IMR-90 (cell line): Measurements from ENCODE around the gene PDE4B. TPM values are rescaled to one million over a fixed set of nuclear protein-coding genes. Genes with fewer than 3 reads are reported as not detected.

Experiments used
- ATAC-seq: fragments of 200-7000 bp; cut with Tn5 transposase; 2 replicates; pipeline ENCODE4 v1.9.1; 2020; ENCODE audit warnings: low read depth, mild to moderate bottlenecking, moderate library complexity
- BruUV-seq: library from RNA; stranded (reverse); fragments of 400-500 nt; replicated peaks from 2 replicates; lab custom pipeline; 2021; lab: Mats Ljungman, UMichigan
- CTCF ChIA-PET: fragments of 300-600 bp; formaldehyde crosslinking; extraction: SDS; loops from one replicate; lab custom pipeline; 2021; ENCODE audit warnings: antibody characterized with exemption; lab: Yijun Ruan, JAX
- POLR2A ChIA-PET: fragments of 300-600 bp; sonication (Branson Sonifier 250); formaldehyde crosslinking; loops from one replicate; lab custom pipeline; 2022; ENCODE audit warnings: antibody characterized with exemption; ENCODE audit not compliant: unreplicated experiment; lab: Charles Lee
- DNase-seq: peaks from one replicate; pipeline ENCODE4 v3.0.0; 2013
- H2AFZ ChIP-seq: replicated peaks from 2 replicates; pipeline ENCODE3; 2013; ENCODE audit warnings: low read length, mild to moderate bottlenecking; ENCODE audit not compliant: poor library complexity
- H2AK5ac ChIP-seq: 2 replicates; pipeline ENCODE4 v1.6.1; 2013; ENCODE audit warnings: low read depth, low read length, inconsistent platforms
- H2AK9ac ChIP-seq: replicated peaks from 2 replicates; pipeline ENCODE3; 2013; ENCODE audit warnings: mild to moderate bottlenecking, low read depth, low read length, moderate library complexity; ENCODE audit not compliant: poor library complexity
- H2BK120ac ChIP-seq: 2 replicates; pipeline ENCODE4 v1.6.1; 2013; ENCODE audit warnings: low read depth, low read length, inconsistent platforms
- H2BK15ac ChIP-seq: 3 replicates; pipeline ENCODE4 v1.6.1; 2013; ENCODE audit warnings: low read depth, low read length, inconsistent platforms
- H2BK20ac ChIP-seq: 2 replicates; pipeline ENCODE4 v1.6.1; 2013; ENCODE audit warnings: low read depth, mild to moderate bottlenecking, inconsistent platforms, low read length, moderate library complexity
- H2BK5ac ChIP-seq: 2 replicates; pipeline ENCODE4 v1.6.1; 2013; ENCODE audit warnings: mild to moderate bottlenecking, low read depth, low read length, inconsistent platforms; ENCODE audit not compliant: poor library complexity, severe bottlenecking
- H3K14ac ChIP-seq: replicated peaks from 2 replicates; pipeline ENCODE4 v1.6.1; 2013; ENCODE audit warnings: low read depth, low read length, inconsistent platforms
- H3K18ac ChIP-seq: 2 replicates; pipeline ENCODE4 v1.6.1; 2013; ENCODE audit warnings: low read depth, low read length, control low read depth
- H3K23ac ChIP-seq: 2 replicates; pipeline ENCODE4 v1.6.1; 2013; ENCODE audit warnings: low read depth, low read length, inconsistent platforms
- H3K27ac ChIP-seq: 2 replicates; pipeline ENCODE4 v1.5.1; 2013; ENCODE audit warnings: mild to moderate bottlenecking, control low read depth, low read length; ENCODE audit not compliant: insufficient read depth
- H3K27me3 ChIP-seq: 2 replicates; pipeline ENCODE4 v1.6.1; 2013; ENCODE audit warnings: low read length; ENCODE audit not compliant: control insufficient read depth, insufficient read depth
- H3K36me3 ChIP-seq: 2 replicates; pipeline ENCODE4 v1.6.1; 2013; ENCODE audit warnings: low read length, mixed read lengths; ENCODE audit not compliant: control insufficient read depth, insufficient read depth
- H3K4ac ChIP-seq: 2 replicates; pipeline ENCODE4 v1.6.1; 2013; ENCODE audit warnings: low read depth, low read length, inconsistent platforms
- H3K4me1 ChIP-seq: 2 replicates; pipeline ENCODE4 v1.6.1; 2013; ENCODE audit warnings: low read length, mixed read lengths; ENCODE audit not compliant: control insufficient read depth, insufficient read depth
- H3K4me2 ChIP-seq: 2 replicates; pipeline ENCODE4 v1.6.1; 2013; ENCODE audit warnings: low read depth, mild to moderate bottlenecking, control low read depth, low read length, moderate library complexity
- H3K4me3 ChIP-seq: 2 replicates; pipeline ENCODE4 v1.5.1; 2013; ENCODE audit warnings: low read depth, mild to moderate bottlenecking, control low read depth, low read length, moderate library complexity; ENCODE audit not compliant: insufficient read depth
- H3K56ac ChIP-seq: 2 replicates; pipeline ENCODE4 v1.6.1; 2013; ENCODE audit warnings: low read length, inconsistent platforms; ENCODE audit not compliant: insufficient read depth; ENCODE audit errors: extremely low read depth
- H3K79me1 ChIP-seq, 2 experiments: 2 replicates each; pipeline ENCODE4 v1.6.1; 2013; ENCODE audit warnings: low read length in 2 of 2, inconsistent platforms in 1 of 2, low read depth in 1 of 2
- H3K9ac ChIP-seq: 2 replicates; pipeline ENCODE4 v1.6.1; 2013; ENCODE audit warnings: low read depth, low read length, control low read depth
- H3K9me1 ChIP-seq: 2 replicates; pipeline ENCODE4 v1.6.1; 2013; ENCODE audit warnings: low read length, inconsistent platforms; ENCODE audit not compliant: insufficient read depth
- H3K9me3 ChIP-seq: 2 replicates; pipeline ENCODE4 v1.6.1; 2013; ENCODE audit warnings: low read length; ENCODE audit not compliant: control insufficient read depth, insufficient read depth
- H4K20me1 ChIP-seq: 2 replicates; pipeline ENCODE4 v1.6.1; 2013; ENCODE audit warnings: low read length, inconsistent platforms; ENCODE audit not compliant: insufficient read depth
- H4K5ac ChIP-seq: 2 replicates; pipeline ENCODE4 v1.6.1; 2013; ENCODE audit warnings: mild to moderate bottlenecking, low read depth, low read length, control low read depth
- H4K8ac ChIP-seq, 2 experiments: 2 replicates each; pipeline ENCODE4 v1.6.1; 2013; ENCODE audit warnings: low read depth in 2 of 2, low read length in 2 of 2, control low read depth in 1 of 2, inconsistent platforms in 1 of 2
- H4K91ac ChIP-seq: 2 replicates; pipeline ENCODE4 v1.6.1; 2013; ENCODE audit warnings: low read depth, low read length, inconsistent platforms; ENCODE audit not compliant: insufficient read depth
- FOS ChIP-seq: fragments of 150-350 bp; IDR thresholded peaks from 2 replicates; pipeline ENCODE4 v1.6.1; 2016; ENCODE audit warnings: low read depth, low read length
- NFE2L2 ChIP-seq: fragments of 150-350 bp; IDR thresholded peaks from 2 replicates; pipeline ENCODE4 v1.6.1; 2016; ENCODE audit warnings: low read depth, mild to moderate bottlenecking, low read length
- WGBS, 2 experiments: methylation state at CpG; one replicate each; pipeline versions ENCODE4 v1.1.5 to v1.1.7; 2013; ENCODE audit warnings: missing lambda C conversion rate in 2 of 2; ENCODE audit not compliant: insufficient read length in 1 of 2; ENCODE audit errors: extremely low coverage in 2 of 2; 5-methylcytosine and 5-hydroxymethylcytosine counted together
- dilution Hi-C: fragments of 300-500 bp; cut with HindIII; formaldehyde crosslinking; loops from one replicate; pipeline ENCODE4 v1.14.3; 2018; ENCODE audit warnings: low sequenced_read_pairs; ENCODE audit not compliant: unreplicated experiment
- in situ Hi-C: fragments of 300-500 bp; cut with MboI; formaldehyde crosslinking; loops from 3 replicates; pipeline ENCODE4 v1.14.3; 2019; ENCODE audit warnings: low sequenced_read_pairs, inconsistent platforms, mixed read lengths
- intact Hi-C: fragments of 100-400 bp; cut with micrococcal nuclease; formaldehyde crosslinking; loops from 2 replicates; pipeline ENCODE4 v1.10.0; 2022
- polyA plus RNA-seq, 3 experiments: library from polyadenylated mRNA; depleted of rRNA; stranded (reverse); fragments of >200 nt; gene quantifications; 2 replicates each; pipeline ENCODE4 v1.2.3, GENCODE V29; 2012; ENCODE audit warnings: low replicate concordance in 1 of 3
- total RNA-seq: library from RNA; depleted of rRNA; stranded (reverse); fragments of >200 nt; gene quantifications from 2 replicates; pipeline ENCODE4 v1.2.3, GENCODE V29; 2012

The PDE4B gene
- total and polyA plus RNA-seq, 2 of the 4 experiments (the other 2 are of a cell fraction) = 5.8 to 21.3 TPM

- ATAC-seq (no peak), DNase-seq (no peak)
- Histone ChIP-seq H3K18ac (no peak overlapping the region), H4K91ac (no peak overlapping the region), H2BK5ac (no peak overlapping the region), H3K27ac (no peak overlapping the region), H2BK20ac (no peak overlapping the region), H3K4me1 (peaks cover 2% of the 10 kb centered on the region; the same call in 1 of the 2 replicates), H2BK15ac (no peak overlapping the region), H4K8ac (no peak overlapping the region), H3K4me2 (no peak overlapping the region), H3K9me3 (no peaks in the 10 kb centered on the region), H3K23ac (no peak overlapping the region), H3K4me3 (no peak overlapping the region), H3K9me1 (0 out of 2 replicates have a peak, but pooled peaks cover 3% of the 10 kb centered on the region), H2AK5ac (no peak overlapping the region), H3K14ac (no peak overlapping the region), H3K56ac (no peak overlapping the region), H3K36me3 (no peaks in the 10 kb centered on the region), H3K27me3 (no peaks in the 10 kb centered on the region), H4K20me1 (no peaks in the 10 kb centered on the region), H2AK9ac (no peak overlapping the region), H3K4ac (no peak overlapping the region), H3K79me1 (no peaks in the 10 kb centered on the region), H2AFZ (no peak overlapping the region), H2BK120ac (no peak overlapping the region), H4K5ac (no peak overlapping the region), H3K9ac (no peak overlapping the region)
- WGBS, 2 experiments = no CpG with 5 or more reads among the region's 1 CpG
- in situ Hi-C loops (no loop called here), intact Hi-C loops (no loop called here), dilution Hi-C loops (no loop called here)
- TF ChIP-seq FOS (no peak), NFE2L2 (no peak)
- POLR2A ChIA-PET = no interaction called here
- CTCF ChIA-PET = no interaction called here
- BruUV-seq = no TSS peak
Measured at GRCh38 chr1:66298464-66298863, 505.8 kb downstream of the PDE4B start.
